Breast epithelium (tissue), 3 donors: Measurements from ENCODE around the gene NSRP1.

ENCODE experiments used
- CTCF ChIP-seq, 3 donors: fragments of 450-650 bp; IDR thresholded peaks; one replicate each; pipeline ENCODE4 v1.5.1; 2016 to 2017; ENCODE audit warnings: antibody characterized with exemption in 3 of 3, mild to moderate bottlenecking in 3 of 3, moderate library complexity in 3 of 3
- POLR2A ChIP-seq: fragments of 450-650 bp; IDR thresholded peaks from one replicate; pipeline ENCODE4 v1.6.1; 2016; ENCODE audit warnings: antibody characterized with exemption, mild to moderate bottlenecking, moderate library complexity
- POLR2AphosphoS5 ChIP-seq, 3 donors: sonication (generic); formaldehyde crosslinking; IDR thresholded peaks; one replicate each; pipeline ENCODE4 v1.6.1; 2017; ENCODE audit warnings: antibody characterized with exemption in 3 of 3

- TF ChIP-seq CTCF (IDR thresholded peaks at IDR 0.05) (no peak), POLR2A (no peak), POLR2AphosphoS5 (IDR thresholded peaks at IDR 0.05) (no peak)
These were observed 55.9 kb downstream of the NSRP1 start for GRCh38 chr17:30172560-30172959.
